Neuronal stem cell (in vitro differentiated cells): Measurements from ENCODE around the gene ARL16.

Source experiments
- DNase-seq: peaks from one replicate; pipeline ENCODE4 v3.0.0-alpha.2; 2013; ENCODE audit warnings: low spot score
- H2AFZ ChIP-seq: one replicate; pipeline ENCODE4 v1.6.1; 2013; ENCODE audit warnings: mild to moderate bottlenecking, low read length, inconsistent platforms
- H2AK5ac ChIP-seq: 2 replicates; pipeline ENCODE4 v1.6.1; 2013; ENCODE audit warnings: low read depth, mild to moderate bottlenecking, inconsistent platforms, low read length, moderate library complexity, mixed read lengths
- H2BK120ac ChIP-seq: 2 replicates; pipeline ENCODE4 v1.6.1; 2013; ENCODE audit warnings: low read depth, mild to moderate bottlenecking, inconsistent platforms, low read length, moderate library complexity, mixed read lengths
- H2BK12ac ChIP-seq: one replicate; pipeline ENCODE4 v1.6.1; 2013; ENCODE audit warnings: low read length, inconsistent platforms
- H2BK15ac ChIP-seq: 2 replicates; pipeline ENCODE4 v1.6.1; 2013; ENCODE audit warnings: mild to moderate bottlenecking, low read length, inconsistent platforms, mixed read lengths
- H2BK5ac ChIP-seq: one replicate; pipeline ENCODE4 v1.6.1; 2013; ENCODE audit warnings: inconsistent platforms, mild to moderate bottlenecking, low read length, moderate library complexity
- H3K14ac ChIP-seq: one replicate; pipeline ENCODE4 v1.6.1; 2013; ENCODE audit warnings: low read length, inconsistent platforms
- H3K18ac ChIP-seq: 2 replicates; pipeline ENCODE4 v1.6.1; 2013; ENCODE audit warnings: low read length, inconsistent platforms
- H3K23ac ChIP-seq: 2 replicates; pipeline ENCODE4 v1.6.1; 2013; ENCODE audit warnings: low read depth, mild to moderate bottlenecking, mixed read lengths, low read length, inconsistent platforms; ENCODE audit not compliant: poor library complexity
- H3K27ac ChIP-seq: replicated peaks from 3 replicates; pipeline ENCODE4 v1.5.1; 2013; ENCODE audit warnings: low read length, inconsistent platforms
- H3K27me3 ChIP-seq, 3 experiments: 2 replicates each; pipeline ENCODE4 v1.6.1; 2013; ENCODE audit warnings: low read length in 3 of 3, mild to moderate bottlenecking in 2 of 3, inconsistent platforms in 1 of 3, low read depth in 1 of 3, mixed read lengths in 1 of 3, moderate library complexity in 1 of 3; ENCODE audit not compliant: control insufficient read depth in 3 of 3, insufficient read depth in 3 of 3
- H3K36me3 ChIP-seq, 2 donors: replicated peaks in 1 of 2; 2 replicates each; pipeline ENCODE4 v1.6.1; 2013; ENCODE audit warnings: low read length in 2 of 2; ENCODE audit not compliant: control insufficient read depth in 2 of 2, insufficient read depth in 2 of 2
- H3K4ac ChIP-seq: 2 replicates; pipeline ENCODE4 v1.6.1; 2013; ENCODE audit warnings: inconsistent platforms, mild to moderate bottlenecking, low read length, moderate library complexity
- H3K4me1 ChIP-seq, 2 donors: 1 replicate in 1 of 2; 2 replicates in 1 of 2; pipeline ENCODE4 v1.6.1; 2013; ENCODE audit warnings: low read length in 2 of 2, low read depth in 1 of 2; ENCODE audit not compliant: control insufficient read depth in 2 of 2, insufficient read depth in 1 of 2
- H3K4me2 ChIP-seq: one replicate; pipeline ENCODE4 v1.6.1; 2013; ENCODE audit warnings: mild to moderate bottlenecking, low read length, inconsistent platforms; ENCODE audit not compliant: insufficient read depth, poor library complexity, severe bottlenecking
- H3K4me3 ChIP-seq, 2 donors: 2 replicates each; pipeline ENCODE4 v1.5.1; 2013; ENCODE audit warnings: low read length in 2 of 2, mild to moderate bottlenecking in 2 of 2, inconsistent platforms in 1 of 2, moderate library complexity in 1 of 2
- H3K79me1 ChIP-seq: one replicate; pipeline ENCODE4 v1.6.1; 2013; ENCODE audit warnings: low read depth, mild to moderate bottlenecking, inconsistent platforms, low read length, moderate library complexity
- H3K9ac ChIP-seq: one replicate; pipeline ENCODE4 v1.6.1; 2013; ENCODE audit warnings: mild to moderate bottlenecking, low read depth, low read length, inconsistent platforms; ENCODE audit not compliant: poor library complexity
- H3K9me3 ChIP-seq, 2 donors: replicated peaks in 1 of 2; 2 replicates each; pipeline versions ENCODE3 to v1.6.1; 2013; ENCODE audit warnings: low read length in 2 of 2, mild to moderate bottlenecking in 2 of 2, inconsistent platforms in 1 of 2, low read depth in 1 of 2, mixed read lengths in 1 of 2, moderate library complexity in 1 of 2; ENCODE audit not compliant: control insufficient read depth in 2 of 2, insufficient read depth in 1 of 2
- H4K8ac ChIP-seq: one replicate; pipeline ENCODE4 v1.6.1; 2013; ENCODE audit warnings: low read depth, mild to moderate bottlenecking, inconsistent platforms, low read length, moderate library complexity
- H4K91ac ChIP-seq: one replicate; pipeline ENCODE4 v1.6.1; 2013; ENCODE audit warnings: low read length, low read depth, mild to moderate bottlenecking, inconsistent platforms; ENCODE audit not compliant: poor library complexity
- WGBS, 2 donors: extraction: QIAGEN DNeasy Blood & Tissue Kit; methylation state at CpG; one replicate each; pipeline ENCODE4 v1.1.7; 2013; ENCODE audit warnings: missing lambda C conversion rate in 2 of 2, mixed read lengths in 1 of 2; ENCODE audit not compliant: insufficient read length in 2 of 2, insufficient replicate concordance in 1 of 2; ENCODE audit errors: extremely low coverage in 2 of 2; 5-methylcytosine and 5-hydroxymethylcytosine counted together

The ARL16 gene

GRCh38 chr17:81696218-81696941 is 12.8 kb upstream of the ARL16 start:
- Histone ChIP-seq H3K27ac (no peak overlapping the region), H3K27me3 (no peaks in the 10 kb centered on the region), H2BK15ac (no peak overlapping the region), H3K14ac (no peak overlapping the region), H3K4ac (no peak overlapping the region), H3K18ac (no peak overlapping the region), H3K4me1 (peaks cover 0 to 2% of the 10 kb centered on the region in 2 donors), H3K79me1 (peaks cover 20% of the 10 kb centered on the region), H3K23ac (peak overlapping the region; percentile 43), H3K36me3 (peaks cover 63 to 95% of the 10 kb centered on the region in 2 donors), H2BK12ac (no peak overlapping the region), H2BK5ac (no peak overlapping the region), H2AK5ac (no peak overlapping the region), H4K8ac (peak overlapping the region; percentile 56), H3K9me3 (no peaks in the 10 kb centered on the region), H3K9ac (peak overlapping the region; percentile 55), H3K4me3 (no peak overlapping the region), H4K91ac (no peak overlapping the region), H3K4me2 (no peak overlapping the region), H2BK120ac (no peak overlapping the region), H2AFZ (no peak overlapping the region)
- DNase-seq, result no peak
- WGBS, 2 donors, result no CpG with 5 or more reads among the region's 40 CpGs

DNA sequence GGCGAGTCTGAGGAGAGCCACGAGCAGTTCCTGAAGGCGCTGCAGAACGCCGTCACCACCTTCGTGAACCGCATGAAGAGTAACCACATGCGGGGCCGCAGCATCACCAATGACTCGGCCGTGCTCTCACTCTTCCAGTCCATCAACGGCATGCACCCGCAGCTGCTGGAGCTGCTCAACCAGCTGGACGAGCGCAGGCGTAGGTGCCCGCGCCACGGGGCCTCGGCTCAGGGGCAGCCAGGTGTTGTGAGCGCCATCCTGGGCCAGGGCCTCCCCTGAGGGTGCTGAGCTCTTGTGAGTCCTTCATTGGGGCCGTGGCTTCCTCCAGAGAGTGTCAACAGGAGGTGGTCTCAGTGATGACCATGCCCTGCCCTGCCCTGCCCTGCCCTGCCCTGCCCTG is 12.2 kb upstream of the ARL16 start:
- H3K18ac ChIP-seq, result no peak overlapping the region
- H3K4ac ChIP-seq, result no peak overlapping the region
- H2BK5ac ChIP-seq, result no peak overlapping the region
- H3K4me2 ChIP-seq, result no peak overlapping the region
- H3K14ac ChIP-seq, result peak overlapping the region; percentile 56
- DNase-seq, result no peak
- H3K27me3 ChIP-seq, result no peaks in the 10 kb centered on the region
- no peak overlapping the region for H4K91ac ChIP-seq
- H3K36me3 ChIP-seq, result peaks cover 59 to 95% of the 10 kb centered on the region in 2 donors
- no peak overlapping the region for H2BK12ac ChIP-seq
- peak overlapping the region; percentile 43 for H3K23ac ChIP-seq
- no peak overlapping the region for H3K4me3 ChIP-seq
- no peak overlapping the region for H2AFZ ChIP-seq
- H3K9me3 ChIP-seq, result no peaks in the 10 kb centered on the region
- no peak overlapping the region for H3K27ac ChIP-seq
- peaks cover 15% of the 10 kb centered on the region for H3K79me1 ChIP-seq
- H2BK120ac ChIP-seq, result no peak overlapping the region
- no peak overlapping the region for H2AK5ac ChIP-seq
- no peak overlapping the region for H2BK15ac ChIP-seq
- H3K4me1 ChIP-seq, result no peaks in the 10 kb centered on the region
- WGBS, 2 donors, result no CpG with 5 or more reads among the region's 22 CpGs
- H4K8ac ChIP-seq, result no peak overlapping the region
- H3K9ac ChIP-seq, result peak overlapping the region; percentile 60

DNA sequence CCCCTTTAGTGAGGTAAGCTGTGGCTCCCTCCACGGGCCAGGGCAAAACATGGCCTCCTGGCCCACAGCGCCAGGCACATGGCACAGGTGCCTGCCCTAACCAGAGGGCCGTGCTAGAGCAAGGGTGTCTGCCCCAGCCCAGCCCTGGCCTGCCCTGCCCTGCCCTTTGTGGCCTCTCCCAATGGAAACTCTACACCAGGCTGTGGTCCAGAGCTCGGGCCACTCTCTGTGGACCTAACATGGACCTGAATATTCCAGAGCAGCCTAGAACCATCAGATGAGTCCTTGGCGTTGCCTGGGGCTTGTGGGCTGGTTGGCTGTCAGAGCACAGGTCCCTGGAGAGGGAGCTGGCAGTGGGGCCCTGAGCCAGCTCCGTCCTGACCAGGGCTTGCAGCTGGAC is 11.6 kb upstream of the ARL16 start:
- Histone ChIP-seq H3K27ac (no peak overlapping the region), H4K8ac (no peak overlapping the region), H2AFZ (no peak overlapping the region), H2BK15ac (no peak overlapping the region), H3K18ac (no peak overlapping the region), H3K23ac (no peak overlapping the region), H2BK120ac (no peak overlapping the region), H3K36me3 (peaks cover 59 to 96% of the 10 kb centered on the region in 2 donors), H3K4me3 (no peak overlapping the region), H3K4me1 (no peaks in the 10 kb centered on the region), H3K79me1 (peaks cover 13% of the 10 kb centered on the region), H3K14ac (no peak overlapping the region), H2BK5ac (no peak overlapping the region), H4K91ac (no peak overlapping the region), H2BK12ac (no peak overlapping the region), H3K27me3 (no peaks in the 10 kb centered on the region), H3K4ac (no peak overlapping the region), H3K9me3 (no peaks in the 10 kb centered on the region), H3K4me2 (no peak overlapping the region), H3K9ac (no peak overlapping the region), H2AK5ac (no peak overlapping the region)
- DNase-seq, result no peak
- WGBS, 2 donors, result no CpG with 5 or more reads among the region's 6 CpGs

DNA sequence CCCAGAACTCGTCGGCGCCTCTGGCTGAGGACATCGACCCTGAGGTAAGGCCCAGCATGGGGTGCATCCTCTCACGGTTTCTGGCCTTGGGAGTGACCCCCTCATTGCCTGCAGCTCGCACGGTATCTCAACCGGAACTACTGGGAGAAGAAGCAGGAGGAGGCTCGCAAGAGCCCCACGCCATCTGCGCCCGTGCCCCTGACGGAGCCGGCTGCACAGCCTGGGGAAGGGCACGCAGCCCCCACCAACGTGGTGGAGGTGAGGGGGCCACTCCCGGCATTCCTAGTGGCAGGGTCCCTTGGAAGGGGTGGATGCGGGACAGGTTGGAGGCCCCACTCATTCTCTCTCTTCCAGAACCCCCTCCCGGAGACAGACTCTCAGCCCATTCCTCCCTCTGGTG is 11.2 kb upstream of the ARL16 start:
- H3K27ac ChIP-seq, result no peak overlapping the region
- no peak overlapping the region for H3K14ac ChIP-seq
- H3K4me3 ChIP-seq, result no peak overlapping the region
- no peak overlapping the region for H3K23ac ChIP-seq
- no peak overlapping the region for H4K91ac ChIP-seq
- no CpG with 5 or more reads among the region's 19 CpGs for WGBS, 2 donors
- no peak overlapping the region for H2BK12ac ChIP-seq
- H2AFZ ChIP-seq, result no peak overlapping the region
- H3K4me1 ChIP-seq, result no peaks in the 10 kb centered on the region
- no peak for DNase-seq
- H2AK5ac ChIP-seq, result no peak overlapping the region
- H2BK15ac ChIP-seq, result no peak overlapping the region
- no peaks in the 10 kb centered on the region for H3K9me3 ChIP-seq
- H3K27me3 ChIP-seq, result no peaks in the 10 kb centered on the region
- no peak overlapping the region for H3K9ac ChIP-seq
- peaks cover 13% of the 10 kb centered on the region for H3K79me1 ChIP-seq
- no peak overlapping the region for H3K4ac ChIP-seq
- H4K8ac ChIP-seq, result no peak overlapping the region
- H3K36me3 ChIP-seq, result peaks cover 63 to 98% of the 10 kb centered on the region in 2 donors
- H3K18ac ChIP-seq, result no peak overlapping the region
- H2BK5ac ChIP-seq, result no peak overlapping the region
- H2BK120ac ChIP-seq, result no peak overlapping the region
- H3K4me2 ChIP-seq, result no peak overlapping the region
